ENCODE data around the gene ASCC2. TPM values are rescaled to one million over a fixed set of nuclear protein-coding genes. Genes with fewer than 3 reads are reported as not detected.

The ASCC2 gene
- polyA plus RNA-seq, 1 experiment, result 62.6 TPM

GRCh38 chr22:29767171-29768051 is 70.7 kb downstream of the ASCC2 start, which contains the start of gene UQCR10:
UQCR10 (plus strand) TSS chr22:29767369; CDS start chr22:29767399, 30 bp downstream.
- ChIA-PET POLR2A (interaction anchor here (0.6 kb wide), 1 partner anchor 330 kb away, joined by 3 read pairs; no protein-coding TSS in a partner anchor), CTCF (interaction anchor here (0.6 to 1.9 kb wide), 5 partner anchors 26 to 322 kb away, joined by 3 to 7 read pairs (median 3); no protein-coding TSS in a partner anchor)
- Histone ChIP-seq H3K27me3 (ENCODE audit: control insufficient read depth, insufficient read depth, low read length) (no peaks in the 10 kb centered on the region), H3K36me3 (ENCODE audit: control insufficient read depth, insufficient read depth, low read length) (peaks cover 4% of the 10 kb centered on the region), H3K4me3 (ENCODE audit: low read depth, low read length) (peak within 1 kb of the TSS; percentile 85)
- DNase-seq (ENCODE audit: low read depth), result no peak
- TF ChIP-seq CTCF (IDR thresholded peaks at IDR 0.05; ENCODE audit: insufficient read depth, low read depth, low read length), result no peak

GRCh38 chr22:29766632-29767170 is 71.4 kb downstream of the ASCC2 start, which contains the start of gene ZMAT5:
ZMAT5 (minus strand) TSS chr22:29767007; CDS start chr22:29748544, 18,463 bp downstream.
- no peak for TF ChIP-seq CTCF (IDR thresholded peaks at IDR 0.05; ENCODE audit: insufficient read depth, low read depth, low read length)
- H3K4me3 ChIP-seq (ENCODE audit: low read depth, low read length), result peak within 1 kb of the TSS; percentile 85
- ChIA-PET CTCF (interaction anchor here (0.6 to 1.9 kb wide), 5 partner anchors 26 to 322 kb away, joined by 3 to 7 read pairs (median 3); no protein-coding TSS in a partner anchor), POLR2A (interaction anchor here (0.6 kb wide), 1 partner anchor 331 kb away, joined by 3 read pairs; no protein-coding TSS in a partner anchor)
- H3K36me3 ChIP-seq (ENCODE audit: control insufficient read depth, insufficient read depth, low read length), result peaks cover 4% of the 10 kb centered on the region
- no peaks in the 10 kb centered on the region for H3K27me3 ChIP-seq (ENCODE audit: control insufficient read depth, insufficient read depth, low read length)
- DNase-seq (ENCODE audit: low read depth), result peak; percentile 73

- peak overlapping the region; percentile 85 for H3K4me3 ChIP-seq (ENCODE audit: low read depth, low read length)
- TF ChIP-seq CTCF (IDR thresholded peaks at IDR 0.05; ENCODE audit: insufficient read depth, low read depth, low read length), result no peak
- H3K27me3 ChIP-seq (ENCODE audit: control insufficient read depth, insufficient read depth, low read length), result no peaks in the 10 kb centered on the region
- DNase-seq (ENCODE audit: low read depth), result no peak
- CTCF ChIA-PET, result interaction anchor here (0.6 to 1.9 kb wide), 5 partner anchors 25 to 323 kb away, joined by 3 to 7 read pairs (median 3); no protein-coding TSS in a partner anchor
- H3K36me3 ChIP-seq (ENCODE audit: control insufficient read depth, insufficient read depth, low read length), result peaks cover 4% of the 10 kb centered on the region
- POLR2A ChIA-PET, result no interaction called here
Observed at GRCh38 chr22:29765905-29766631, 72.0 kb downstream of the ASCC2 start.

GRCh38 chr22:29762263-29762662 is 75.8 kb downstream of the ASCC2 start:
- no peak for DNase-seq (ENCODE audit: low read depth)
- ChIA-PET POLR2A (no interaction called here), CTCF (interaction anchor here (0.7 kb wide), 1 partner anchor 722 kb away, joined by 3 read pairs; no protein-coding TSS in a partner anchor)
- no peaks in the 10 kb centered on the region for H3K36me3 ChIP-seq (ENCODE audit: control insufficient read depth, insufficient read depth, low read length)
- no peak overlapping the region for H3K4me3 ChIP-seq (ENCODE audit: low read depth, low read length)
- no peak for TF ChIP-seq CTCF (IDR thresholded peaks at IDR 0.05; ENCODE audit: insufficient read depth, low read depth, low read length)
- H3K27me3 ChIP-seq (ENCODE audit: control insufficient read depth, insufficient read depth, low read length), result no peaks in the 10 kb centered on the region
